H4 (cell line): ENCODE measurements around the gene C1QTNF8. TPM values are rescaled to one million over a fixed set of nuclear protein-coding genes. Genes with fewer than 3 reads are reported as not detected.
A peak's percentile ranks its signal among the peaks of the same experiment; 100 is the strongest.

ENCODE experiments used
- DNase-seq: peaks from one replicate; pipeline ENCODE4 v3.0.0-alpha.2; 2015; ENCODE audit warnings: low spot score
- total RNA-seq: library from RNA; depleted of rRNA; stranded (reverse); fragments of >200 nt; shearing (Covaris generic); gene quantifications from 2 replicates; pipeline ENCODE4 v1.2.3, GENCODE V29; 2014

C1QTNF8 gene
- total RNA-seq, 1 experiment from 2014 or later: not detected

- DNase-seq: no peak
These were observed 32.1 kb upstream of the C1QTNF8 start for GRCh38 chr16:1127971-1128715.

DNA sequence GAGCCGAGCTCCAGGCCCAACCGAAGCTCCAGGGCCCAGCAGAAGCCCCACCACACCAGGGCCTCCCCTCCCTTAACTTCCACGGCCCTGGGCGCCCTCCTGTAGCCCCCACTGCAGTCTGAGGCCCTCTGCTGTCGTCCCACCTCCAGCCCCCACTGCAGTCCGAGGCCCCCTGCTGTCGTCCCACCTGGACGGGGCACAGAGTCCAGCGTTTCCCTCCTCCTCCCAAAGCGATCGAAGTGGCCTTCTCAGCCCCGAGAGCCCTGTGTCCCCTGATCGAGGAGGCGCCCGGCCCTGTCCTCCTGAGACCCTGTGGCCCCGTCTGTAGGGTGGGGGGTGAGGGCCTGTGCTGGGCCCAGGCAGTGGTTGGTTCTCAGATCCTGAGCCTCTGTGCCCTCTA is 31.1 kb upstream of the C1QTNF8 start:
- no peak for DNase-seq

GRCh38 chr16:1126586-1126985 is 30.5 kb upstream of the C1QTNF8 start:
- no peak for DNase-seq

GRCh38 chr16:1126044-1126443 is 30.0 kb upstream of the C1QTNF8 start:
- no peak for DNase-seq

GRCh38 chr16:1125471-1125870 is 29.4 kb upstream of the C1QTNF8 start:
- peak; percentile 47 for DNase-seq

GRCh38 chr16:1124795-1125194 is 28.8 kb upstream of the C1QTNF8 start:
- DNase-seq: no peak

- DNase-seq: no peak
These were observed 28.2 kb upstream of the C1QTNF8 start for GRCh38 chr16:1124291-1124690.

- no peak for DNase-seq
These were observed 27.6 kb upstream of the C1QTNF8 start for GRCh38 chr16:1123525-1124230.

DNA sequence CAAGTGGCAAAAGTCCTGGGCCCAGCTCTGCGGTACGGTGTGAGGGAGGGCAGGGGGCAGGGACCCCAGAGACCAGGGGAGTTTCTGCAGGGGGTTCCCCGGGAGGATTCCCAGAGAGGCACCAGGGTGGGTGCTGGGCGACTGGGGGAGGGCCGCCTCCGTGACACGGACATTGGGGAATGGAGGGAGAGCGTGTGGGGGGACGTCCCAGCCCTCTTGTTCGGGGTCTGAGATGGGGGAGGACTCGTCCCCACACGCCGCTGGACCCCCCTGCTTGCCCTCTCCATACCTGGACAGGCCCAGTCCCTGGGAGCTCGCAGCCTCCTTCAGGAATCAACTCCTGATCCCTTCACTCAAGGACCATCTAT is 26.3 kb upstream of the C1QTNF8 start:
- no peak for DNase-seq

DNA sequence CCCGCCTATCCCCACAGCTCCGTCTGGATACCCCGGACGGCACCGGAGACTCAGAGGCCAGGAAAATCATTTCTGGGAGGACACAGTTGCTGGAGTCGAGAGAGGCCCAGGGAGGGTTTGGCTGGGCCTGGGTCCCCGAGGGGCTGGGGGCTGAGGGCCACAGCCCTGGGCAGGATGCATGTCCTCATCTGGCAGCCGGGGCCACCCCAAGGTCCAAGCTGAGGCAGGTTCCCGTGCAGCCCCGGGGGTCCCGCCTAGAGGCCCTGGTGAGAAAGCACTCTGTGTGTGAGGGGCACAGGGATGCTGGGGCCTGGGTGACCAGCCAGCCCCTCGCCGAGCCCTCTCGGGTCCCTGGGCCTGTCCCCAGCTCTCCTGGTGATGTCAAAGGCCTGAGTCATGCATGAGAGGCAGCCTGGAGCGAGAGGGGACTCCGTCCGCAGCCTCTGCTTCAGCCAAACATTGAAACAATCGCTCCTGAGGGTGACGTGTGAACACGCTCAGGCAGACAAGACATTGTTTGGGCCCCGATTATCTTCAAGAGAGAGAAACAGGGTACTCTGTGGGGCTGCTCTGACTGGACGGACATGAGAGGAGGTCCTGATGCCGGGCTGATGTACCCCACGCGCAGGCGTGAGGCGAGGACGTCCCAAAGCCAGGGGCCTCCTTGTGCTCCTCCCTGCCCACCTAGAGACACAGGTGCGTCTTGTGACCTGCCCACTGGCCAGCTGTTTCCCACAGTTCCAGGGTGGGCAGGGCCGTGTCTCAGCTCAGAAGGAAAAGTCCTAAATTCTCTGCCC is 25.8 kb upstream of the C1QTNF8 start:
- DNase-seq: no peak

DNA sequence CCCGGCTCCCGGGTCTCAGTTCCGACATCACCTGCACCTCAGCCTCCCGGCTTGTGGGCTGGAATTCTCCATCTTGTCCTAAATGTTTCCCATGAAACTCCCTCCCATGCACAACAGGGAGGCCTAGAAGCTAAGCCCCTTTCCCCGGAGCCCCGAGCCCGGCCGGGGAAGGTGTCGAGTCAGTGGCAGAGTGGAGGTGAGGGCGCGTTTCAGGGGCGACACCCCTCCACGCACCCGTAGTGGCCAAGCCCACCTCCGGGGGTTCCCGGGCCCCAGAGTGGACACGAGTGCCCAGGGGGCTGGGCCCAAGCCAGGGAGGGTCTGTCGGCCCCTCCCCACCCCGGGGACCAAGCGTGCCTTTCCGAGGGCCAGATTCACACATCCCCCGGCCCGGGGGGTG is 25.0 kb upstream of the C1QTNF8 start:
- DNase-seq: no peak

- DNase-seq: no peak
These were observed 24.5 kb upstream of the C1QTNF8 start for GRCh38 chr16:1120577-1120941.

DNA sequence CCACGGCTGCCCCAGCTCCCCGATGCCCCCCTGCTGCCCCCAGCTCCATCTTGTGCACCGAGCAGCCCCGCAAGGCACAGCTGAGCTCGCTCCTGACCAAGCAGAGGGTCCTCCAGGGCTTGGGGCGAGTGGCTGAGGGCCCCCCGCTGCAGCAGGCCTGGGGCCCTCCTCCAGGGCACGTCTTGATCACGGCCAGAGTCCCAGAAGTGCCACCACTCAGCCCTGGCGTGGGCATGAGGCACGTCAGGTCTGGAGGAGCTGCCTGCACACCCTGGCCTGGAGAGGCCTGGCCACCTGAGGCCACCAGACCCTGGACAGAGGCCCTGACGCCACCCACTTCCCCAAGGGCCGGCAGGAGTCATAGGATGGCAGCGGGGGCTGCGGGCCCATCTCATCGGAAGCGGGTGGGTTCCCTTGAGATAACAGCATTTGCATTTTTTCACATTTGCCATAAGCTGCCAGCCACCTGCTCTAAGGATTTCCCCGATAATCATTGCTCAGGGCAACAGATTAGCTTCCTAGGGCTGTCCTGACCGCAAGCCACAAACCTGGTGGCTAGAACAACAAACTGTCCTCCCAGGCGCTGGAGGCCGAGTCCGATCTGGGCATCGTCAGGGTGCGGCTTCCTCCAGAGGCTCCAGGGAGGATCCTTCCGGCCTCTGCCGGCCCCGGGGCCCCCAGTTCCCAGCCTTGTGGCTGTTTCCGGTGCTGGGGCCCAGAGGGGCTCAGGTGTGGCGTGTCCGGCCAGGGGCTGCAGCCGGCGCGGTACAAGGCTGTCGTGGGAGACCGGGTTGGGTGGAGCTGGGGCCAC is 23.9 kb upstream of the C1QTNF8 start:
- DNase-seq: no peak

DNA sequence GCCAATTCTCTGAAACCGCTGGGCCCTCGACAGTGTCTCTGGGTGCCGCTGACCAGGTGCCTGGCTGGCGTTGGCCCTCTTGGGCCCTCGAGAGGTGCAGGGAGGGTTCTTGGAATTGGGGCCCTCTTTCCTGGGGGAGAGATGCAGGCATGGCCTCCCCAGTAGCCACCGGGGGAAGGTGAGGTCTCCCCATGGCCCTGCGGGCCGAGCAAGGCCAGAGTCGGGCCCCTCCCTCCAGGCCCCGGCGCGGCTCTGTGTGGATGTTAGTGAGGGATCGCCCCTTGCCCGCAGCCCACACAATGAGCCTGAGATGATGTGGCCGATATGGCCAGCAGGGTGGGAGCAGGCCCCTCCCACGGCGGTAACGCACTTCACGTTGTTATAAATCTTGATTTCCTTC is 23.1 kb upstream of the C1QTNF8 start:
- DNase-seq: no peak

GRCh38 chr16:1117926-1118325 is 21.9 kb upstream of the C1QTNF8 start:
- no peak for DNase-seq

- no peak for DNase-seq
These were observed 21.3 kb upstream of the C1QTNF8 start for GRCh38 chr16:1117176-1117900.

- DNase-seq: no peak
These were observed 20.6 kb upstream of the C1QTNF8 start for GRCh38 chr16:1116693-1117077.

GRCh38 chr16:1113889-1114526 is 18.0 kb upstream of the C1QTNF8 start:
- no peak for DNase-seq

GRCh38 chr16:1113489-1113888 is 17.4 kb upstream of the C1QTNF8 start:
- no peak for DNase-seq

GRCh38 chr16:1112506-1113184 is 16.6 kb upstream of the C1QTNF8 start:
- DNase-seq: no peak
